H9 (cell line): ENCODE data around the gene KCTD6. TPM values are rescaled to one million over a fixed set of nuclear protein-coding genes. Genes with fewer than 3 reads are reported as not detected.

ENCODE experiments used
- DNase-seq: peaks from one replicate; pipeline ENCODE4 v3.0.0-alpha.2; 2017
- H2AFZ ChIP-seq: one replicate; pipeline ENCODE4 v1.6.1; 2013; ENCODE audit warnings: mild to moderate bottlenecking, low read length, control low read depth, moderate library complexity
- H2AK5ac ChIP-seq: 2 replicates; pipeline ENCODE4 v1.6.1; 2013; ENCODE audit warnings: low read length, control low read depth, mixed read lengths; ENCODE audit not compliant: insufficient read length
- H2BK120ac ChIP-seq: one replicate; pipeline ENCODE4 v1.6.1; 2013; ENCODE audit warnings: low read depth, mild to moderate bottlenecking, low read length, control low read depth, inconsistent platforms; ENCODE audit not compliant: poor library complexity, severe bottlenecking
- H2BK12ac ChIP-seq: 2 replicates; pipeline ENCODE4 v1.6.1; 2013; ENCODE audit warnings: low read length, control low read depth, mixed read lengths, low read depth; ENCODE audit not compliant: insufficient read length
- H2BK15ac ChIP-seq: 2 replicates; pipeline ENCODE4 v1.6.1; 2013; ENCODE audit warnings: low read depth, low read length, control low read depth
- H2BK20ac ChIP-seq: one replicate; pipeline ENCODE4 v1.6.1; 2013; ENCODE audit warnings: low read depth, mild to moderate bottlenecking, low read length, control low read depth, inconsistent platforms; ENCODE audit not compliant: poor library complexity, severe bottlenecking
- H2BK5ac ChIP-seq: 2 replicates; pipeline ENCODE4 v1.6.1; 2013; ENCODE audit warnings: low read length, control low read depth, mixed read lengths; ENCODE audit not compliant: insufficient read length
- H3K14ac ChIP-seq: 2 replicates; pipeline ENCODE4 v1.6.1; 2013; ENCODE audit warnings: low read length, control low read depth; ENCODE audit not compliant: insufficient read depth
- H3K18ac ChIP-seq: 2 replicates; pipeline ENCODE4 v1.6.1; 2013; ENCODE audit warnings: low read depth, mild to moderate bottlenecking, mixed read lengths, low read length, control low read depth; ENCODE audit not compliant: insufficient read length
- H3K23ac ChIP-seq: 2 replicates; pipeline ENCODE4 v1.6.1; 2013; ENCODE audit warnings: low read length, control low read depth, mixed read lengths, low read depth; ENCODE audit not compliant: insufficient read length
- H3K23me2 ChIP-seq: 2 replicates; pipeline ENCODE4 v1.6.1; 2013; ENCODE audit warnings: low read depth, mild to moderate bottlenecking, mixed read lengths, low read length, control low read depth; ENCODE audit not compliant: insufficient read length, poor library complexity, severe bottlenecking
- H3K27ac ChIP-seq: 2 replicates; pipeline ENCODE4 v1.5.1; 2013; ENCODE audit warnings: low read length, control low read depth, mixed read lengths, low read depth; ENCODE audit not compliant: insufficient read length
- H3K27me3 ChIP-seq: 2 replicates; pipeline ENCODE4 v1.6.1; 2013; ENCODE audit warnings: low read length, control low read depth, inconsistent platforms; ENCODE audit not compliant: insufficient read depth
- H3K4ac ChIP-seq: 2 replicates; pipeline ENCODE4 v1.6.1; 2013; ENCODE audit warnings: low read depth, mild to moderate bottlenecking, control low read depth, inconsistent platforms, low read length, moderate library complexity
- H3K4me1 ChIP-seq: 2 replicates; pipeline ENCODE4 v1.6.1; 2013; ENCODE audit warnings: low read length, control low read depth, inconsistent platforms; ENCODE audit not compliant: insufficient read depth
- H3K4me2 ChIP-seq: 2 replicates; pipeline ENCODE4 v1.6.1; 2013; ENCODE audit warnings: low read length, control low read depth, mixed read lengths; ENCODE audit not compliant: insufficient read length, insufficient read depth
- H3K56ac ChIP-seq: 2 replicates; pipeline ENCODE4 v1.6.1; 2013; ENCODE audit warnings: low read depth, mild to moderate bottlenecking, mixed read lengths, low read length, control low read depth; ENCODE audit not compliant: insufficient read length
- H3K79me1 ChIP-seq: 2 replicates; pipeline ENCODE4 v1.6.1; 2013; ENCODE audit warnings: low read depth, mild to moderate bottlenecking, moderate library complexity, low read length, control low read depth, inconsistent platforms; ENCODE audit not compliant: insufficient read depth, poor library complexity, severe bottlenecking
- H3K79me2 ChIP-seq: 2 replicates; pipeline ENCODE4 v1.6.1; 2013; ENCODE audit warnings: low read length, control low read depth, inconsistent platforms; ENCODE audit not compliant: insufficient read depth
- H3K9ac ChIP-seq: 2 replicates; pipeline ENCODE4 v1.6.1; 2013; ENCODE audit warnings: low read length, control low read depth, mixed read lengths; ENCODE audit not compliant: insufficient read length; ENCODE audit errors: extremely low read depth
- H3K9me3 ChIP-seq: one replicate; pipeline ENCODE4 v1.6.1; 2013; ENCODE audit warnings: low read depth, low read length, inconsistent platforms; ENCODE audit not compliant: control insufficient read depth
- H3T11ph ChIP-seq: one replicate; pipeline ENCODE4 v1.6.1; 2013; ENCODE audit warnings: mild to moderate bottlenecking, low read length, control low read depth, inconsistent platforms
- H4K20me1 ChIP-seq: one replicate; pipeline ENCODE4 v1.6.1; 2013; ENCODE audit not compliant: control insufficient read depth, insufficient read length, insufficient read depth
- H4K5ac ChIP-seq: 2 replicates; pipeline ENCODE4 v1.6.1; 2013; ENCODE audit warnings: low read depth, mild to moderate bottlenecking, mixed read lengths, low read length, control low read depth; ENCODE audit not compliant: insufficient read length
- H4K8ac ChIP-seq: replicated peaks from 2 replicates; pipeline ENCODE4 v1.6.1; 2013; ENCODE audit warnings: low read length, control low read depth, mixed read lengths, low read depth; ENCODE audit not compliant: insufficient read length
- H4K91ac ChIP-seq: 2 replicates; pipeline ENCODE4 v1.6.1; 2013; ENCODE audit warnings: low read depth, mild to moderate bottlenecking, moderate library complexity, mixed read lengths, low read length, control low read depth; ENCODE audit not compliant: insufficient read length
- H3K27ac Mint-ChIP-seq, 3 experiments: 2 replicates in 2 of 3; 3 replicates in 1 of 3; pipeline ENCODE4 v1.8.0; 2020 to 2021; ENCODE audit warnings: mixed read lengths in 3 of 3, mild to moderate bottlenecking in 1 of 3, moderate library complexity in 1 of 3
- H3K27me3 Mint-ChIP-seq: 2 replicates; pipeline ENCODE4 v1.8.0; 2021; ENCODE audit warnings: low read depth, mild to moderate bottlenecking, moderate library complexity, mixed read lengths
- H3K36me3 Mint-ChIP-seq, 3 experiments: 2 replicates in 2 of 3; 3 replicates in 1 of 3; pipeline ENCODE4 v1.8.0; 2020 to 2021; ENCODE audit warnings: low read depth in 3 of 3, mixed read lengths in 3 of 3; ENCODE audit not compliant: insufficient read depth in 1 of 3
- H3K4me1 Mint-ChIP-seq, 2 experiments: 2 replicates each; pipeline ENCODE4 v1.8.0; 2020; ENCODE audit warnings: mixed read lengths in 2 of 2
- H3K4me3 Mint-ChIP-seq, 2 experiments: 2 replicates in 1 of 2; 3 replicates in 1 of 2; pipeline ENCODE4 v1.8.0; 2020 to 2021; ENCODE audit warnings: mild to moderate bottlenecking in 2 of 2, mixed read lengths in 2 of 2, moderate library complexity in 1 of 2
- H3K9me3 Mint-ChIP-seq, 2 experiments: 2 replicates in 1 of 2; 3 replicates in 1 of 2; pipeline ENCODE4 v1.8.0; 2020; ENCODE audit warnings: mild to moderate bottlenecking in 2 of 2, mixed read lengths in 2 of 2, moderate library complexity in 1 of 2
- CTCF ChIP-seq: fragments of 200-600 bp; sonication (generic); conservative IDR thresholded peaks from 3 replicates; pipeline ENCODE4 v1.8.0; 2021; ENCODE audit warnings: antibody characterized with exemption, mild to moderate bottlenecking
- WGBS: extraction: QIAGEN DNeasy Blood & Tissue Kit; methylation state at CpG from one replicate; pipeline ENCODE4 v1.1.7; 2013; ENCODE audit warnings: missing lambda C conversion rate, low lambda C conversion rate, mixed read lengths; ENCODE audit not compliant: insufficient read length; ENCODE audit errors: extremely low coverage; 5-methylcytosine and 5-hydroxymethylcytosine counted together
- total RNA-seq: library from RNA; stranded (reverse); gene quantifications from 2 replicates; pipeline ENCODE4 v1.2.1, GENCODE V29; 2021

KCTD6 gene
- total RNA-seq, 1 experiment from 2014 or later = 14.2 TPM

- Mint-ChIP-seq H3K9me3 (peaks cover under 1 to 4% of the 10 kb centered on the region in 2 experiments; a peak in 4 of 5 replicates), H3K4me3 (no peak overlapping the region), H3K36me3 (peaks cover 0 to 4% (median 0%) of the 10 kb centered on the region in 3 experiments; a peak in 2 of 7 replicates), H3K27me3 (no peaks in the 10 kb centered on the region; the same call in 1 of the 2 replicates), H3K4me1 (peaks cover 19 to 29% of the 10 kb centered on the region in 2 experiments), H3K27ac (peak overlapping the region in 1 of 3 experiments; percentile 87; a peak in 1 of 7 replicates)
- Histone ChIP-seq H2AK5ac (no peak overlapping the region), H3K23ac (no peak overlapping the region), H3K9ac (no peak overlapping the region), H2BK12ac (no peak overlapping the region), H2BK120ac (no peak overlapping the region), H3T11ph (no peak overlapping the region), H2BK5ac (no peak overlapping the region), H4K5ac (no peak overlapping the region), H4K8ac (no peak overlapping the region), H3K56ac (no peak overlapping the region), H3K4me1 (no peaks in the 10 kb centered on the region; the same call in 1 of the 2 replicates), H2BK15ac (no peak overlapping the region), H4K91ac (no peak overlapping the region), H3K4ac (no peak overlapping the region), H2BK20ac (no peak overlapping the region), H2AFZ (no peak overlapping the region), H4K20me1 (no peaks in the 10 kb centered on the region), H3K4me2 (no peak overlapping the region), H3K79me1 (no peaks in the 10 kb centered on the region), H3K9me3 (no peaks in the 10 kb centered on the region), H3K79me2 (no peaks in the 10 kb centered on the region), H3K18ac (no peak overlapping the region), H3K27ac (no peak overlapping the region), H3K27me3 (no peaks in the 10 kb centered on the region), H3K23me2 (no peaks in the 10 kb centered on the region), H3K14ac (no peak overlapping the region)
- no peak for TF ChIP-seq CTCF
- WGBS = no CpG with 5 or more reads among the region's 18 CpGs
- no peak for DNase-seq
Measured at GRCh38 chr3:58530354-58530865, 38.5 kb downstream of the KCTD6 start.
